Medulla oblongata (tissue), 1 donor: Measurements from ENCODE around the gene UNC5B.
"Not testable (repeated sequence)": the region's sequence is repeated elsewhere in the genome, so short reads cannot be mapped to it uniquely, and the experiment has no call there.

Experiments
- DNase-seq: peaks from one replicate; pipeline ENCODE4 v3.0.0-alpha.2; 2015; ENCODE audit errors: extremely low spot score

UNC5B gene

GRCh38 chr10:71209731-71210541 lies 2.4 kb upstream of the UNC5B start:
- DNase-seq: no peak

- DNase-seq: no peak
Observed at GRCh38 chr10:71210542-71210871, 1.9 kb upstream of the UNC5B start.

- no peak for DNase-seq
Observed at GRCh38 chr10:71211053-71211452, 1.3 kb upstream of the UNC5B start.

GRCh38 chr10:71211775-71212317 lies 524 bp upstream of the UNC5B start:
- no peak for DNase-seq

- peak; percentile 30 for DNase-seq
Observed at GRCh38 chr10:71213127-71213621, 804 bp downstream of the UNC5B start.

- no peak for DNase-seq
Observed at GRCh38 chr10:71213761-71214440, 1.5 kb downstream of the UNC5B start.

GRCh38 chr10:71214641-71215559 lies 2.5 kb downstream of the UNC5B start:
- no peak for DNase-seq

GRCh38 chr10:71216363-71216695 lies 4.0 kb downstream of the UNC5B start:
- no peak for DNase-seq

GRCh38 chr10:71216751-71217265 lies 4.4 kb downstream of the UNC5B start:
- no peak for DNase-seq

- DNase-seq: no peak
Observed at GRCh38 chr10:71217266-71218045, 5.1 kb downstream of the UNC5B start.

GRCh38 chr10:71218046-71218650 lies 5.8 kb downstream of the UNC5B start:
- DNase-seq: no peak

- DNase-seq: no peak
Observed at GRCh38 chr10:71218651-71219050, 6.3 kb downstream of the UNC5B start.

- DNase-seq: not testable (repeated sequence)
Observed at GRCh38 chr10:71219236-71219917, 7.0 kb downstream of the UNC5B start.

GRCh38 chr10:71219918-71220688 lies 7.7 kb downstream of the UNC5B start:
- DNase-seq: no peak

GRCh38 chr10:71220689-71221540 lies 8.5 kb downstream of the UNC5B start:
- no peak for DNase-seq

- no peak for DNase-seq
Observed at GRCh38 chr10:71221586-71222202, 9.3 kb downstream of the UNC5B start.

GRCh38 chr10:71222601-71223346 lies 10.4 kb downstream of the UNC5B start:
- no peak for DNase-seq
